ENCODE results near the gene CCDC88A.

GRCh38 chr2:55330541-55331297 lies 88.9 kb downstream of the CCDC88A start:
- TF ChIP-seq CTCF (conservative IDR thresholded peaks at IDR 0.05; ENCODE audit: low read depth, low read length) (no peak), EZH2 (IDR thresholded peaks at IDR 0.05; ENCODE audit: borderline replicate concordance, low read depth, low read length, poor library complexity, severe bottlenecking) (no peak)

All from A673 (cell line).